ENCODE measurements around the gene COL6A1. TPM values are rescaled to one million over a fixed set of nuclear protein-coding genes. Genes with fewer than 3 reads are reported as not detected.

COL6A1 gene
- total RNA-seq, 2 experiments from 2014 or later, result 0.57 to 0.69 TPM

GRCh38 chr21:46023555-46023954 lies 42.0 kb downstream of the COL6A1 start:
- POLR2A ChIA-PET, result no interaction called here
- CTCF ChIA-PET, result no interaction called here
- no peak overlapping the region for H3K4me3 Mint-ChIP-seq
- no peaks in the 10 kb centered on the region for H3K9me3 Mint-ChIP-seq (ENCODE audit: low read depth)
- intact Hi-C loops (cut with DNase I, micrococcal nuclease), result no loop called here
- H3K27ac Mint-ChIP-seq, result no peak overlapping the region
- ATAC-seq, result no peak
- peaks cover 19% of the 10 kb centered on the region for H3K27me3 Mint-ChIP-seq
- H3K36me3 Mint-ChIP-seq (ENCODE audit: low read depth), result no peaks in the 10 kb centered on the region
- H3K4me1 Mint-ChIP-seq, result peaks cover 3% of the 10 kb centered on the region
- no peak for DNase-seq

- no peak overlapping the region for H3K4me3 Mint-ChIP-seq
- DNase-seq, result no peak
- peaks cover 16% of the 10 kb centered on the region for H3K27me3 Mint-ChIP-seq
- POLR2A ChIA-PET, result no interaction called here
- CTCF ChIA-PET, result no interaction called here
- no peaks in the 10 kb centered on the region for H3K36me3 Mint-ChIP-seq (ENCODE audit: low read depth)
- intact Hi-C loops (cut with DNase I, micrococcal nuclease), result no loop called here
- ATAC-seq, result no peak
- peaks cover 3% of the 10 kb centered on the region for H3K4me1 Mint-ChIP-seq
- H3K27ac Mint-ChIP-seq, result no peak overlapping the region
- peaks cover 4% of the 10 kb centered on the region for H3K9me3 Mint-ChIP-seq (ENCODE audit: low read depth)
Observed at GRCh38 chr21:46024141-46024540, 42.6 kb downstream of the COL6A1 start.

GRCh38 chr21:46025113-46025770 lies 43.7 kb downstream of the COL6A1 start:
- H3K27me3 Mint-ChIP-seq, result peaks cover 10% of the 10 kb centered on the region
- no peak for ATAC-seq

GRCh38 chr21:46027851-46028493 lies 46.4 kb downstream of the COL6A1 start:
- ChIA-PET POLR2A (interaction anchor here (0.6 kb wide), 1 partner anchor 114 kb away, joined by 3 read pairs; no protein-coding TSS in a partner anchor), CTCF (interaction anchor here (0.8 kb wide), 1 partner anchor 19 kb away, joined by 3 read pairs; no protein-coding TSS in a partner anchor)
- H3K27ac Mint-ChIP-seq, result no peak overlapping the region
- no peak for DNase-seq
- H3K36me3 Mint-ChIP-seq (ENCODE audit: low read depth), result no peaks in the 10 kb centered on the region
- peaks cover 3% of the 10 kb centered on the region for H3K4me1 Mint-ChIP-seq
- H3K27me3 Mint-ChIP-seq, result peaks cover 8% of the 10 kb centered on the region
- intact Hi-C loops (cut with DNase I, micrococcal nuclease), result no loop called here
- no peak for ATAC-seq
- H3K4me3 Mint-ChIP-seq, result no peak overlapping the region
- H3K9me3 Mint-ChIP-seq (ENCODE audit: low read depth), result peaks cover 5% of the 10 kb centered on the region

More at GRCh38 chr21:46025113-46025770, 43.7 kb downstream of the COL6A1 start:
- ChIA-PET POLR2A (interaction anchor here (0.5 kb wide), 1 partner anchor 52 kb away, joined by 3 read pairs; no protein-coding TSS in a partner anchor), CTCF (no interaction called here)
- H3K4me1 Mint-ChIP-seq, result peaks cover 3% of the 10 kb centered on the region
- no peak for DNase-seq
- H3K36me3 Mint-ChIP-seq (ENCODE audit: low read depth), result no peaks in the 10 kb centered on the region
- no peak overlapping the region for H3K4me3 Mint-ChIP-seq
- H3K9me3 Mint-ChIP-seq (ENCODE audit: low read depth), result peaks cover 5% of the 10 kb centered on the region
- intact Hi-C loops (cut with DNase I, micrococcal nuclease), result no loop called here
- no peak overlapping the region for H3K27ac Mint-ChIP-seq

- ChIA-PET POLR2A (no interaction called here), CTCF (interaction anchor here (0.6 kb wide), 1 partner anchor 466 kb away, joined by 4 read pairs; no protein-coding TSS in a partner anchor)
- Mint-ChIP-seq H3K36me3 (ENCODE audit: low read depth) (no peaks in the 10 kb centered on the region), H3K9me3 (ENCODE audit: low read depth) (peaks cover 5% of the 10 kb centered on the region), H3K27ac (no peak overlapping the region), H3K4me3 (no peak overlapping the region), H3K4me1 (peaks cover 3% of the 10 kb centered on the region), H3K27me3 (peaks cover 8% of the 10 kb centered on the region)
- ATAC-seq, result no peak
- intact Hi-C loops (cut with DNase I, micrococcal nuclease), result no loop called here
- DNase-seq, result no peak
Observed at GRCh38 chr21:46028573-46029091, 47.1 kb downstream of the COL6A1 start.

- H3K4me3 Mint-ChIP-seq, result no peak overlapping the region
- H3K36me3 Mint-ChIP-seq (ENCODE audit: low read depth), result no peaks in the 10 kb centered on the region
- H3K27ac Mint-ChIP-seq, result no peak overlapping the region
- peaks cover 5% of the 10 kb centered on the region for H3K9me3 Mint-ChIP-seq (ENCODE audit: low read depth)
- POLR2A ChIA-PET, result no interaction called here
- DNase-seq (no peak), ATAC-seq (no peak)
- peaks cover 3% of the 10 kb centered on the region for H3K4me1 Mint-ChIP-seq
- peaks cover 3% of the 10 kb centered on the region for H3K27me3 Mint-ChIP-seq
- CTCF ChIA-PET, result interaction anchor here (0.6 kb wide), 1 partner anchor 467 kb away, joined by 4 read pairs; no protein-coding TSS in a partner anchor
- intact Hi-C loops (cut with DNase I, micrococcal nuclease), result no loop called here
Observed at GRCh38 chr21:46029186-46029924, 47.8 kb downstream of the COL6A1 start.

GRCh38 chr21:46031484-46031883 lies 49.9 kb downstream of the COL6A1 start:
- POLR2A ChIA-PET, result no interaction called here
- DNase-seq (no peak), ATAC-seq (no peak)
- intact Hi-C loops (cut with DNase I, micrococcal nuclease), result no loop called here
- no peaks in the 10 kb centered on the region for H3K4me1 Mint-ChIP-seq
- CTCF ChIA-PET, result no interaction called here
- H3K4me3 Mint-ChIP-seq, result no peak overlapping the region
- H3K36me3 Mint-ChIP-seq (ENCODE audit: low read depth), result no peaks in the 10 kb centered on the region
- peaks cover 5% of the 10 kb centered on the region for H3K9me3 Mint-ChIP-seq (ENCODE audit: low read depth)
- no peaks in the 10 kb centered on the region for H3K27me3 Mint-ChIP-seq
- no peak overlapping the region for H3K27ac Mint-ChIP-seq

GRCh38 chr21:46032100-46032499 lies 50.5 kb downstream of the COL6A1 start:
- ChIA-PET CTCF (no interaction called here), POLR2A (no interaction called here)
- no peak overlapping the region for H3K4me3 Mint-ChIP-seq
- no peak for DNase-seq
- no peaks in the 10 kb centered on the region for H3K36me3 Mint-ChIP-seq (ENCODE audit: low read depth)
- intact Hi-C loops (cut with DNase I, micrococcal nuclease), result no loop called here
- no peaks in the 10 kb centered on the region for H3K4me1 Mint-ChIP-seq
- no peaks in the 10 kb centered on the region for H3K27me3 Mint-ChIP-seq
- no peak overlapping the region for H3K27ac Mint-ChIP-seq
- peaks cover 5% of the 10 kb centered on the region for H3K9me3 Mint-ChIP-seq (ENCODE audit: low read depth)
- ATAC-seq, result no peak

GRCh38 chr21:46033410-46034400 lies 52.1 kb downstream of the COL6A1 start:
- Mint-ChIP-seq H3K4me3 (no peak overlapping the region), H3K27me3 (no peaks in the 10 kb centered on the region), H3K4me1 (no peaks in the 10 kb centered on the region), H3K36me3 (ENCODE audit: low read depth) (no peaks in the 10 kb centered on the region), H3K9me3 (ENCODE audit: low read depth) (peaks cover 5% of the 10 kb centered on the region), H3K27ac (no peak overlapping the region)
- CTCF ChIA-PET, result no interaction called here
- DNase-seq (no peak), ATAC-seq (no peak)
- intact Hi-C loops (cut with DNase I, micrococcal nuclease), result no loop called here
- POLR2A ChIA-PET, result no interaction called here

- DNase-seq, result no peak
- ATAC-seq, result no peak
- Mint-ChIP-seq H3K27me3 (no peaks in the 10 kb centered on the region), H3K27ac (no peak overlapping the region), H3K4me3 (no peak overlapping the region), H3K4me1 (no peaks in the 10 kb centered on the region), H3K36me3 (ENCODE audit: low read depth) (no peaks in the 10 kb centered on the region), H3K9me3 (ENCODE audit: low read depth) (no peaks in the 10 kb centered on the region)
- intact Hi-C loops (cut with DNase I, micrococcal nuclease), result no loop called here
- CTCF ChIA-PET, result no interaction called here
- POLR2A ChIA-PET, result no interaction called here
Observed at GRCh38 chr21:46035809-46036695, 54.5 kb downstream of the COL6A1 start.
